Renal pelvis (tissue), 4 donors: ENCODE measurements around the gene CCDC73. TPM values are rescaled to one million over a fixed set of nuclear protein-coding genes. Genes with fewer than 3 reads are reported as not detected.
"Not testable (repeated sequence)": the region's sequence is repeated elsewhere in the genome, so short reads cannot be mapped to it uniquely, and the experiment has no call there.

Experiments used
- DNase-seq: peaks from one replicate; pipeline ENCODE4 v3.0.0-alpha.2; 2013
- polyA plus RNA-seq, 3 donors: library from polyadenylated mRNA; unstranded; fragments of 120-200 nt; gene quantifications; one replicate each; pipeline ENCODE4 v1.2.1, GENCODE V29; 2013; ENCODE audit not compliant: insufficient read length in 3 of 3

The CCDC73 gene
- polyA plus RNA-seq, 3 donors = 0.23 to 0.37 (median 0.30) TPM

DNA sequence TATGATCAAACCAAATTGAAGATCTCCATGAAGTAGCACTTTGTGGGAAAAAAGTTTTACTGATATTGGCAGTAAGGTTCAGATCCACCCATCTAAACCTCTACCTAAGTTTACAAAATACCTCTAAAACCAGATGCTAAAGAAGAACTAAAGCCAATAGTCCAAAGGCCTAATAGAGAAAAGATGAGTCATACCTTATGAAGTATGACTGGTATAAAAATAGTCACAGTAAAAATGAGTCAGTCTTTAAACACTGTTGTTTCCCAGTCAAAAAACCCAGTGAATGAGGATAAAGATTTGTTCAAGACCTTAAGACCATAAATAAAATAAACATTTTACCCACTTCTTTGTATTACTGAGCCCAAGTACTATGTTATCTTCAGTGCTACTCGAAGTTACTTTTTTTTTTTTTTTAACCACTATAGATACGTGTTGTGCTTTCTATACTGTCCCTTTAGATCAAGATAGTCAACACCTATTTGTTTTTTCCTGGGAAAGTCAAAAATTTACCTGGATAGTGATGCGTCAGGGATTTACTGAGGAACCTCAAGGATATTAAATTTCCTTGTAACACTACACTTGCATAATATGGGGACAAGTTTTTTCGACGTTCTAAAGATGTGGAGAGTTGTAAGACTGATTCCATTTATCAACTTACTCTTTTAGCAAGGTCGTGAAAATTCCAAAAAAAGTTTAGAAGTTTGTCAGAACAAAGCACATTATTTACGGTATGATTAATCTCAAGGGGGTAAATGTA, 87.3 kb downstream of the CCDC73 start:
- DNase-seq = no peak

DNA sequence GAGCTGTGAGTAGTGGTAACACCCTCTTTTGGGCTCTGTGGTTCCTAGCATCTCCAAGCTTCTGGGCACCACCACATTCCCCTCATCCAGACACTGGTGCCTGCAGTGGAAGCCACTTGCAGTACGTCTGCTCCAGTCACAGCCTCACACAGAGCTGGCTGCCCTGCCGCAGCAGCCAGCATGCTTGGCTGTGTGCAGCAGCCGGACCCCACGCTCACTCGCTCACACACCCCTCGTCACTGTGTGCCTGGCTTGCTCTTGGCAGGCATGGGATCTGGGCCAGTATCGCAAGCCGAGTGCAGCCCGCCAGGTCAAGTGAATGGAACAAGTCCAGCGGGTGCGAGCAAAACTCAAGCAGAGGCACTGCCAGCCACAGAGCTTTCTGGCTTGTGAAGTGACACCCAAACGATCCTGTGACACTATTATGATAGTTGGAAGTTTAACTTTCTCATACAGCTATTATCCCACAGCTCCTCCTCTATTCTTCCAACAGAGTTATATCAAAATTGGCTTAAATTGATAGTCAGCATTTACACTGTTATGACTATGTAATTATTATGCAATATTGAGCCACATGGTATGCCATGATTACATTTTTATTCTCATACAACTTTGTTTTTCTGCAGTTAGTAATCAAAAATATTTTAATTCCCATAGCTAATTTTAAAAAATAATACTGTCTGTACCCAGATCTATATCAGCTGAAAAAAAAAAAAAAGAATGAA, 89.0 kb downstream of the CCDC73 start:
- DNase-seq = no peak

DNA sequence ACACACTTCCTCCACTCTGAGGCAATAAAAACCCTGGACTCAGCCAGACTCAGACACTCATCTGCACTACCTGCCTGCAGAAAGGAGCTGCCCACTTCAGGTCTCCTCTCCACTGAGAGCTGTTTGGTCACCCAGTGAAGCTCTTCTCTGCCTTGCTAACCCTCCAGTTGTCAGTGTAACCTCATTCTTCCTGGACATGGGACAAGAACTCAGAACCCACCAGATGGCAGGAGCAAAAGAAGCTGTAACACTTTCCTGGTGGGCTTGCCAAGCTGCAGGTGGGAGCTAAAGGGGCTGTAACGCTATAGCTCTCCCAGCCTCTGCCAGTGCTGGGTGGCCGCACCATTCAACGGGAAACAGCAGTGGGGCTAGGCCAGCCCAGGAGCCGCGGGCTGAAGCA, 89.7 kb downstream of the CCDC73 start:
- no peak for DNase-seq

DNA sequence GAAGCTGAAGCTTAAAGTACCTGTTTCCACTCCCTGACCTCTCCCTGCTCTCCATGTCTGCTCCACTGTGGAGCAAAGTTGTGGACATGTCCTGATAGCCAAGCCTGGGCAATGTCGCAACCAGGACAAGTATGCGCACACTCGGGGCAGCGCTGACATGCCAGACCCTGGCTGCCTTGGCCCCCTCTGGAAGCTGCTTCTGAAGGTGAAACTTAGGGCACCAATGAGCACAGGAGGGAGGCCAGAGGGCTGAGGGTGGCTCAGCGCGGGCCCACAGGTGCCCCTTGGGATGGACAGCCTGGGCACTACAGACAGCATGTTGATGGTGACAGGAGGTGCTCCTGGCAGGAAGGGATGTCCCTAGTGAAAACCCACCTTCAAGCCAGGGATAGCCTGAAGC, 90.2 kb downstream of the CCDC73 start:
- DNase-seq = no peak

DNA sequence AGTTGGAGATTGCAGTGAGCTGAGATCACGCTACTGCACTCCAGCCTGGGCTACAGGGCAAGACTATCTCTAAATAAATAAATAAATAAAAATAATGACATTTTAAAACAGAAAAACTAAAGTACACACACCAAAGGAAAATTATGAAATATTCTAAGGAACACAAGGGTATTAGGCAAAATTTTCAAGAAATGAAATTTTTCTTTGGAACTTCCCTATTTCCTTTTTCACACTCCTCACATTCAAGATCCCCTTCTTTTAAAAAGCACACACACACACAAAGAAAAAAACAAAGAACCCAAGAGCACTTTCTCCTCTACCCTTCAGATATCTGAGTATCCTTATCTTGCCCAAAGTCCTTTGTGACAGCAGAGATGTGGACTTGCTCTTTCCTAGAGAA, 92.8 kb downstream of the CCDC73 start:
- no peak for DNase-seq

DNA sequence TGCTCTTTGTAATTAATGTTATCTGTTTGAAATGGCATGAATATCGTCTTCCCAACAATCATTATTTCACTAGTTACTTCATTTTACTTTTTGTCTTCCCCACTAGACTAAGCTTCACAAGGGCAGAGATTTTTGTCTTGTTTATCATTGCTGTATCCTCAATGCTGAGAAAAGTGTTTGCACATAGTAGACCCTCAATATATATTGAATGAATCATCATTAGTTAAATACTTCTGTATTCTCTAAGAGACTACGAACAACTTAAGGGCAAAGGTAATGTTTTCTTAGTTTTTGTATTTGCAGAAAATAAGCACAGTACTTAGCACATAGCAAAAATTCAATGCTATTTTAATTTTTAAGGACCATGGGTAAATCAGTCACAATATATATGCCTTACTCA, 95.9 kb downstream of the CCDC73 start:
- DNase-seq = no peak

DNA sequence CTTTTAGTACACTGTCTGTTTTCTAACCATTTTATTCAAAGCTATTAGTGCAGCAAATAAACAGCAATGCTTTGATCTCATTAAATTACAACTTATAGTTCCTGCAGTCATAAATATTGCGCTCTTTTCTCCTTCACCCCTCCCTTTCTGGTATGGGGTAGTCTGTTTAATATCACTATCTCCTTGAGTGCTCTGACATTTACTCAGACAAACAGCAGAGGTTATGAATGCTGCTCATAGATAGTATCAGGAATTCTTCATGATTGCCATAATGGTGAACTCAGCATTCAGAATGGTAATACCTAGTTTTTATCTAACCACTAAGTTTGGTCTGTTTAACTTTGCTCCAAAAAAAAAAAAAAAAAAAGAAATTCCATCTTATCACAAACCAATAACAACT, 123.4 kb downstream of the CCDC73 start:
- no peak for DNase-seq

DNA sequence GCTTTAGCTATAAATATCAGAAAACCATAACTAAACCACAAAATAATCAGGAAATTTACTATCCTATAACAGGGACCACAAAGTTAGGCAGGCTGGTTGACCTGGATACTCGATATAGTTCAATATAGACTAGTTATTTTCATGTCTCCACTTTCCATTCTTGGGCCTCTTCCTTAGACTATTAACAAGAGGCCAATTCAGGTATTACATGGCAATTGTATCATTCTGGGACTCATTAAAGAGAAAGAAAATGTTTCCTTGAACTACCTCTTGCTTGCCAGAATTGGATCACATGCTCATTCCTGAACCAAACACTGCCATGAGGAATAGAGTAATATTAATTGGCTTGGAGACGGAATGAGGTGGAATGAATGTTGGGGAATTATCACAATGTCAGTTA, 134.8 kb downstream of the CCDC73 start:
- DNase-seq = no peak

DNA sequence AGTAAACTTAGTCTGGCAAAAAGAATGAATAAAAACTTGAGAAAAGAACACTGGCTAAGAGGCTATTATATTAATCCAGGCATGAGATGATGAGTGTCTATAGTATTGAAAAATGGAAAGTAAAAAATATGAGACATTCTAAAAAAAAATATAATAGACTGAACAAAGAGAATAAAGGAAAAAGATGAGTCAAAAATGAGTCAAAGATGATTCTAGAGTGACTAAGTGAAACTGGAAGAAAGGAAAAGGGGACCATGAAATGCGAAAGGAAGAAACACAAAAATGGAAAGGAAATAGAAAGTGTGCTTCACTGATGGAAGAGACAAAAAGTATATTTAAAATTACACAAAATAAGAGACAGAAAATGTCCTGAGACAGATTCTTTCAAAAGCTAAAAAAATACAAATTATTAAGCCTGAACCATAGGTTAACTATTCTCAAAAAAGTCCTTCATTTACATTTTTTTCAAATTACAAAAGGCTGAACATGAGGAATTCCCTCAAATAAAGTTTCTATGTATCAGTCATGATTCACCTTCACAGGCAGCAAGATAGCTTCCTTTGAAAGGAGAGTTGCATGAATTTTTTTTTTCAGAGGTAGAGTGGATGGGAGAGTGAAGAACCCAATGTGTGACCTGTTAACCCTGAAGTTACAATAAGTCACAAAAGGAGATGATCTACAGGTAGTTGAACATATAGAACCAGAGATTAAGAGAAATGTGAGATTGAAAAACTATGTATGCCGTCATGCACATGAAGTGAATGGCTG, 135.6 kb downstream of the CCDC73 start:
- no peak for DNase-seq

DNA sequence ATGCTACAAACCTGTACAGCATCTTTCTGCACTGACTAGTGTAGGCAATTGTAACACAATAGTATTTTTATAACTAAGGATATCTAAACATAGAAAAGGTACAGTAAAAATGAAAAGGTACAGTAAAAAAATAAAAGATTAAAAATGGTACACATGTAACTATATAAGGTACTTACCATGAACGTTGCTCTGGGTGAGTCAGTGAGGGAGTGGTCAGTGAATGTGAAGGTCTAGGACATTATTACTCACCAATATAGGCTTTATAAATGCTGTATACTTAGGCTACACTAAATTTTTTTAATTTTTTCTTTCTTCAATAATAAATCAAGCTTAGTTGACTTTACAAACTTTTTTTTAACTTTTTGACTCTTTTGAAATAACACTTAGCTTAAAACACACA, 150.9 kb downstream of the CCDC73 start:
- no peak for DNase-seq

DNA sequence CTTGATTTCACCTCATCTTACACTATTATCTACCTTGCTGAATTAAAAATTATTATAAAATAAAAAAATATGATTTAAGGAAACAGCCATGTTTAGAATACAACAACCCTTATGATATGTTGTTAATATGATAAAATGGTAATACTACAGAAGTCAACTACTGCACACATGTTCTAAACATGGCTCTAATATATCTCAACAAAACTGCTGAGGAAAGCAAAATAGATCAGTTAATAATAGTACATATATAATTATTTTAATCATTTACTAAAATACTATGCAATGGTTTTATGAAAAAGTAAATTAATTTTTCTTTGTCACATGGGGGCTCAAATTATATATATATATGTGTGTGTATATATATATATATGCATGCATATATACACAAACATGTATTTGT, 153.1 kb downstream of the CCDC73 start:
- no peak for DNase-seq

DNA sequence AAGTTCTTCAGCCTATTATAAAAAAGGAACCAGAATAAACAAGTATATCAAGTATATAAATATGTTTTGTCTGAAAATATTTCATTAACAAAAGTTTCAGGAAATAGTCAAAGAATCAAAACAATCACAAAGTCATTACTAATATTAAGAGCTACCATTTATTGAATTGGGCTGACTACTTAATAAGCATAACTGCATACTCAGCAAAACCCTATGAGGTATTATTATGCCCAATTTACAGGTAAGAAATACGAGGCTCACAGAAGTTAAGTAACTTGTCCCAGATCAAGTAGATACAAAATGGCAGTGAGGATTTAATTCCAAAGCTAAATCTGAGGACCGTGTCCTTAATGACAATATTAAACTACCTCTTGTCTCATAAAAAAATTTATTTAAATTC, 158.6 kb downstream of the CCDC73 start:
- DNase-seq = no peak

DNA sequence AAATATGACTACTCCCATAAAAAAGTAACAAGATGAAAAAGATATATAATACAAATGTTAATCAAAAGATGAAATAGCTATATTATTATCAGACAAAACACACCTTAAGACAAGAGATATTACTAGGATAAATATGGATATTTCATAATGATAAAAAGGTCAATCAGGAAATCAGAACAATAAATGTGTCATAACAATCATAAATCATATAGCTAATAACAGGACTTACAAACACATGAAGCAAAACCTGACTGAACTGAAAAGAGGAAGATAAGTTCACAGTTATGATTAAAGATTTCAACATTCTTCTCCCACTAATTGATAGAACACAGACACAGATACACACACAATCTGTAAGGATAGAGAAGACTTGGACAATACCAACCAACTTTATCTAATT, 163.6 kb downstream of the CCDC73 start:
- no peak for DNase-seq

DNA sequence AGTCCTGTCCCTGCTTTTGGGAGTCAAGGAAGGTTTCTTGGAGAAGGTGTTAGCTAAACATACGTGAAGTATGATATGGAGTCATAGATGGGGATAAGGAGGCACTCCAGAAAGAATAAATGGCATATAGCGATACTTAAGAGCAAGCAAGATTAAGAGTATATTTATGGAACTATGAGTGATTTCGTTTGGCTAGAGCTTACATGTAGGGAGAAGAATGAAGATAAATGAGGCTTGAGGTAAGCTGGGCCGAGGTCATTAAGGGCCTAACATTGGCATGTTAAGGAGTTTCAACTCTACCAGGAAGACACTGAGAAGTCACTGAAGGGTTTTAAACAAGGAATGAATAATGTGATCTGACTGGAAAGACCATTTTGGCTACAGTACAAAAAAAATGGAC, 177.6 kb downstream of the CCDC73 start:
- DNase-seq = no peak

DNA sequence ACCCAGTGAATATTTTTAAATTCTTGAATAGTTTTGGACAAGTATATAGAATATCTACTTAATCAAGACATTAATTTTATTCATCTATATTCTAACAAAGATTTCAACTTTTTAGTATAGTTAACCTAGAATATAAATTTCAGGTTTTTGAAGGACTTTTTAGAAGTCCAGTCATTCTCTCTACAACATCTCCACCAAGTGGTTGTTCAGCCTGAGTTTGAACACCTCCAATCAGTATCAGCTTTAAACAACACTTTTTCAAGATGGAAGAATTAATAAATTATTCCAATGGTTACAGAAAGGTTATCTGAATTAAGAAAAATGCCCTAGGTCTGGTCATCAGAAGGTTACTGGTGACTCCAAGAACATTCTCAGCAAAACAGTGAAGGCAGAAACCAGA, 179.0 kb downstream of the CCDC73 start:
- no peak for DNase-seq

DNA sequence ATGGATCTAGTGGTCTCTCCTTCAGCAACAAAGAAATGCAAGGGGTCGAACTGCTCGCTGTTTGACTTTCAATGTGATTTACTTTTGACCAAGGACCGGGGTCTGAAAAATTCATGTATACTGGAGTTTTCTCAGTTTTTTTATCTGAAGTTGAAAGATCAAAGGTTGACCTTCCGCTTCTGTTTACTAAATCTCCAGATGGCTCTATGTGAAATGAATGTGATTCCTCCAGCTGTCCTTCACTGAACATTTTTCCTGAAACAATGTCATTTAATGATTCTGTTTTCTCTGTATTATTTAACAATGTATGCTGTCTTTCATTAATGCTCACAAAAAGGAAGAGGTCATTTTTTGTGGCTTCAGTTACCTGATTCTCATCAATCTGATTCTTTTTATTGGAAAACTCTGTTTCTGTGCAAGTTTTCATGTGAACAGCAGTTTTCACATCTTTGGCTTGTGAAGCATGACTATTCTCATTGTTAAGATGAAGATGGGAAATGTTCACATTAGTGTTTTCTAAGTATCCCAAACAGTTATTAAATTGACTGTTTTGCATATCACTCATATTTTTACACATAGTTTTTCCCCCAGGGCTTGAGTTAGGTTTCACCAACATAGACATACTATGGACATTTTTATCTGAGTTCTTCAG, 180.8 kb downstream of the CCDC73 start:
- DNase-seq = no peak

DNA sequence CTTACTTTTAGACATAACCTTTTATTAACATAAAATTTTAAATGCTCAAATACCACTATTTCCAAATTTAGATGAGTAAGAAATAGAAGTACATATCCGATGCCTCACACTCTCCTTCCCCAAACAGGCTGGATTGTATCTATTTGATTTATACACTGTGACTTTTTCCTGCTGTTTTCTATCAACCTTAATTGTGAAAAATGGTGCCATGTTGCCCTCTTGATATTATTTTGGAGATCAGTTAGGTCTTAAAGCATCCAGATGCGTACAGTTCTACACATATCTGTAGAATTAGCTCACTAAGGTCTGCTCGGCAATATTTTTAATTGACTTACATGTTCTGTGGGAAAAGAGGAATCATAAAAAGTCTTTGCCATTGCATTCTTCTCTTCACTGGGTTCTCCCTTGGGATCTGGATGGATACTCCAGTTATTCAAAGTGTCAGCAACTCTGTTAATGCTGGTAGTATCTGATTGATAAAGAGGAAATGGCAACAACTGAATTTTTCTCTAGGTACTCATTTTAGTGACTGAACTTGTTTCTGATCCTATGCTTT, 183.6 kb downstream of the CCDC73 start:
- DNase-seq = peak; percentile 44

DNA sequence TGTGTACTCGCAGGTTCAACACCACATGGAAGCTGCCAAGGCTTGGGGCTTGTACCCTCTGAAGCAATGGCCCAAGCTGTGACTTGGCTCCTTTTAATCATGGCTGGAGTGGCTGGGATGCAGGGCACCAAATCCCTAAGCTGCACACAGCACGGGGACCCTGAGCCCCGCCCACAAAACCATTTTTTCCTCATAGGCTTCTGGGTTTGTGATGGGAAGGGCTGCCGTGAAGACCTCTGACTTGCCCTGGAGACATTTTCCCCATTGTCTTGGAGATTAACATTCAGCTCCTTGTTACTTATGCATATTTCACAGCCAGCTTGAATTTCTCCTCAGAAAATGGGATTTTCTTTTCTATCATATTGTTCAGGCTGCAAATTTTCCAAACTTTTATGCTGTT, 185.6 kb downstream of the CCDC73 start:
- DNase-seq = not testable (repeated sequence)

DNA sequence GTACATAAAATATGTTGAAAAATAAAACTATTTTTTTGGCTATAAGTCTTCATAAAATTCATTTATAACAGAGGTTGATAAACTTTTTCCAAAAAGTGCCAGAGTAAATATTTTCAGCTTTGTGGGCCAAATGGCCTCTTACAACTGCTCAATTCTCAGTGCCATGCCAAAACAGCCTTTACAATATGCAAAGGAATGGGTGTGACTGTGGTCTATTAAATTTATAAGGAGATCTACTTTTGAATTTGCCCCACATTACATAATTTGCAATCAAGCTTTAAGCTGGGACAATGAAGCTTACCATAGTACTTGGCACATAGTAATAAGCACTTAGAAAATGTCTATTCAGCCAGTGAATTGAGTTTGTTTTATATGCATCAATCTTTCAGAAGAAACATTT, 188.2 kb downstream of the CCDC73 start:
- DNase-seq = no peak

DNA sequence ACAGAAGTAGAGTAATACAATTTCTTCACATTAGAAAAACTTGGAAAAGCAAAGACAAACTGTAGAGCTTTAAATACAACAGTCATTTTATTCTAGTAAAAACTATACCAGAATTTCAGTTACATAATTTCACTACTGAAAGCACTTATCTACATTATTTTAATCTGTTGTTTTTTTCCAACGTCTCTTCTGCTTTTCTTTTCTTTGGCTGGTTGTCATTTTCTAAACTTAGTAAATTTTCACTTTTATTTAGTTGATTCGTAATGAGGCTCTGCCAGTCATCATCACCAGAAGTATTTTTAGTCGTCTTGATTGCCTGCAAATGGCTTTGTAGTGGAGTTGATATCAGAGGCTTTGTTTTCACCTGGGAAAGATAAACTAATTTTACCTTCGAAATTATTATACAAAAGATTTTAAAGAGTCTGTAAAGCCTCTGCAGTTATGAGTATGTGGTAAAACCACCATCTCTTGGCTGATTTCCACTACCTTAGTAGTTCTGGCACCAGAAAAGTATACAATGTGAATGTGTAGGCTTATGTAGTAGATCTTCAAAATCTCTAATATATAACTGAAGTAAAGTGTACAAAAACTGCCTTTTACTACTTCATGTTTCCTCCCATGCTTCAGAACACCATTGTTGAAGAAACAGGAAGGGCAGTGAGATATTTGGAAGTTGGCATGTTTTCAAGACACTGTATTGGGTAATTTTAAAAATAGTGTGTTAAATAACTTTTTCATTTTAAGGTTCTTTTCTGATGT, 191.6 kb downstream of the CCDC73 start:
- no peak for DNase-seq

DNA sequence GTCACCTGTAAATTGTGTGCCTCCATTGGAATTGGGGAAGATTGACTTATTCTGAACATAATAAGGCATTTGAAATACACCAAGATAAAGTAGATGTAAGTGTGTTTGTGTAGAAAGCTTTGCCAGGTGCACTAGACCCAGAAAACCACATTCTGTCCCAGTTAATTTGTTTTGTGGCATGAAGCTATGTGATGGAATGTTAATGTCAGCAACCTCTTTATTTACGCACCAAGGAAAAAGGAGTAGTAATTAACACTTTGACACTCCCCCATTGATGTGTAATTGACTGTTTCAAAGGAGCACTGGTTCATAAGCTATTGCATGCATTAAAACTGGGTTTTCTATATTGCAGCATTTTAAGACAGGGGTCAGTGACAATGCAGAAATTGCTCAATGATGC, 196.5 kb downstream of the CCDC73 start:
- DNase-seq = peak; percentile 68
